Middle frontal gyrus (tissue), 1 donor: Measurements from ENCODE around the gene SLX9.

Source experiments
- DNase-seq: peaks from one replicate; pipeline ENCODE4 v3.0.0-alpha.2; 2015; ENCODE audit warnings: low spot score; ENCODE audit errors: extremely low spot score

The SLX9 gene

DNA sequence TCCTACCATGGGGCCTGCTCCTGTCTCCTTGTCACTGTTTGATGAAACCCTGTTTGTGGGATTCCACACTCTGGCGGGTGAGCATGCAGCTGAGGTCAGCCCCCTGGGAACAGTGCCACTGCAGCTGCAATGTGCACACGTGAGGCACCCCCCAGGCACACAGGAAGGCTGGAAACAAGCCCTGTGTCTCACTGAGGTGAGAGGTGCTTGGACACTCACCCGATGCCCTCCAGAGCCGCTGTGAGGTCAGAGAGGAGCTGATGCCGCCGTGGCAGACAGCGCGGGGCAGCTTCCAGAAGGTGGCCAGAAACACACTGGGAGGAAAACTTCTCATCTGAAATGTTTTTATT is 49.7 kb downstream of the SLX9 start:
- DNase-seq = no peak

DNA sequence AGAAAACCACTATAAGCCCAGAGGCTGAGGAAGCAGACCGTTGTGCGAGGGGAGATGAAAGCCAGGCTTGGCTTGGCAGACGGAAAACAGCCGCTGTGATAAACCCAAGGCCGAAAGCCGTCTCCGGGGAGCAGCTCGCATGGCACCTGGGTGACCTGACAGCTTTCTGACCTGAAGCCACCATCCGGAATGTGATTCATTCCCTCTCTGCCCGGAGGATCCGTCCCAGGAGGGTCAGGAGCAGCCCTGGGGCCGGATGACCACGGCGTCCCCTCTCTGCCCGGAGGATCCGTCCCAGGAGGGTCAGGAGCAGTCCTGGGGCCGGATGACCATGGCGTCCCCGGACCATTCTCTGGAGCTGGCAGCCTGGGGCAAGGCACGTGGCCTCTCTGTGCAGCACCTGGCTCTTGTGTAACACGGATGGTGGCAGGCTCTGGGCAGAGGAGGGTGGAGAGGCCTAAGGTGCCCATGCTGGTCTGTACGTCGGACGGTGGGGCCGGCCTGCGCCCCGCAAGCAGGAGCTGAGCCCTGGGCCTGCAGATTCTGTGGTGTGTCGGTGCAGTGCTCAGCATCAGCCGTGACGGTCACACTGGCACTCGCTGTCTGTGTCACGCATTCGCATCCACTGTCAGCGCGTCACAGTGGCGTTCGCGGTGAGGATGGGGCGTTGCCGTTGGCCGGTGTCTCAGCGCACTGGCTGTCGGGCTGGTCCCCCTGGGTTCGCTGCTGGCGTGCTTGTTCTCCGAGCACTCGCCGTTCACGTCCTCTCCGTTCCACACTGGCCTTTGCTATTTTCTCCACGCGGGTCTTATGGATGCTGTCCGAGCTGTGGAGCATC is 50.3 kb downstream of the SLX9 start:
- DNase-seq = no peak

DNA sequence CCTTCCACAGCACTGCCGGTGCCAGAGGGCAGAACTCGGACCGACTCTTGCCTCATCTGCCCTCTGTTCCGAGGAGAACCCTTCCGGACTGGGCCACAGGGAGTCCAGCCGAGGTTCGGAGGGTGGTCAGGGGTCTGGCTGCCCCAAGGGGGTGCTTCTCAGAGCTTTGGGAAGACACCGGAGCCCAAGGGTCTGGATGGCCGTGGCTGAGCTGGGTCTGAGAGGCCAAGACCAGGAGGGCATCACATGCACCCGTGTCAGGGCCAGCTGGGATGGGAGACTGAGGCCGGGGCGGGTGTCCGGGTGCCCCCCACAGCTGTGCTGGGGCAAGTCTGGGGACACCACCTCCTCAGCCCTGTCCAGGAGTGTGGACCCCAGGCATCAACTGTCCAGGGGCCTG is 51.1 kb downstream of the SLX9 start:
- no peak for DNase-seq

DNA sequence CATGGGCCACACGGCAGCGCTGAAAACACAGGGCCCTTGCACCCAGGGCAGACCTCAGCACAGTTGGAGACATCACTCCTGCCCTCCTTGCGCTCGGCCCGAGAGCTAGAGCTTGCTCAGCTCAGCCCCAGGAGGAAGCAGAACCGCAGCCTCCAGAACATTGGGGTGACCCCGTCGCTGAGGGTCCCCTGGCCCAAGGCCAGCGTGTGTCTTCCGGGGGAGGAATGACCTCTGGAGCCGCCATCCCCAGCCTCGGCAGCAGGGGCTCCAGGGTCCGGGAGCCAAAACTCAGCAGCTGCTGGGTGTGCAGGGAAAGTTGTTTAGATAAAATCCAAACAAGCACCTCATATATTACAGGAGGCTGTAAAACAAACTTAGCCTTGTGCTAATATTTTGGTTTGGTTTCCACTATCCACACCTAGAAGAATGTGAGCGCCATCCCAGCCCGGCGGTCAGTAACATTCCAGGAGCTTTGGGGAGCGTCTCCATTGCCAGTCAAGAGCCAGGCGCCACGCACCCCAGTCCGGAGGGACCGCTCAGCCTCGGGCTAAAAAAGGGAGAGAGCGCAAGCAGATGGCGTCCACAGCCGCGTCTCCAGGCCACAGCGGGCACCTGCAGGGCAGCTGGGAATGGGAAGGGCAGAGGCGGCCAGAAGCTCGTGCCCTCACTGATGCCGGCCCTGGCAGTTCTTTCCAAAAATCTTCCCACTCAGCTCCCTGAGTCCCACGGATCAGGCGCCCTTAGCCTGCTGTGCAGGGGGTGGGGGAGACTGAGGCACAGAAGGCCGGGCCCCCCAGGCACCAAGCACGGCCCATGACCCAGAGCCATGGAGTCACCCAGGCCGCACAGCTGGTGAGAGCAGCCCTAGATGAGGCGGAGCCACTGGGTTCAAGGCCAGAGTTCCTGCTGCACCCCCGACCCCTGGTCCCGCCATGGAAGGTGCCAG is 52.0 kb downstream of the SLX9 start:
- no peak for DNase-seq

DNA sequence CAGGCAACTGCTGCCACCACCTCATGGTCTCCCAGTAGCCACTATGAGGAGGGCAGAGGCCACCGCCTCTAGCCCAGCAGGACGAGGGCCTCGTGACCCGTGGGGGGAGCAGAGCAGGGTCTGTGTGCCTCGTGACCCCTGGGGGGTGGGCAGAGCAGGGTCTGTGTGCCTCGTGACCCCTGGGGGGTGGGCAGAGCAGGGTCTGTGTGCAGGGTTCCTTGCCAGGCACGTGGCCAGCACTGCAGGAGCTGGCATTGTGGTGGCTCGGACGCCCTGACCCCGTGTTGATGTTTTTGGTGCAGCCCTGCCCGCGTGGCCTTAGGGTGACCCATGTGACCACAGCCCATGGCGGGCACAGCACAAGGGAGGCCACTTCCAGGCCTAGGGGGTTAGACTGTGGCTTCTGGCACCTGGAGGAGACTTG is 52.8 kb downstream of the SLX9 start:
- no peak for DNase-seq

DNA sequence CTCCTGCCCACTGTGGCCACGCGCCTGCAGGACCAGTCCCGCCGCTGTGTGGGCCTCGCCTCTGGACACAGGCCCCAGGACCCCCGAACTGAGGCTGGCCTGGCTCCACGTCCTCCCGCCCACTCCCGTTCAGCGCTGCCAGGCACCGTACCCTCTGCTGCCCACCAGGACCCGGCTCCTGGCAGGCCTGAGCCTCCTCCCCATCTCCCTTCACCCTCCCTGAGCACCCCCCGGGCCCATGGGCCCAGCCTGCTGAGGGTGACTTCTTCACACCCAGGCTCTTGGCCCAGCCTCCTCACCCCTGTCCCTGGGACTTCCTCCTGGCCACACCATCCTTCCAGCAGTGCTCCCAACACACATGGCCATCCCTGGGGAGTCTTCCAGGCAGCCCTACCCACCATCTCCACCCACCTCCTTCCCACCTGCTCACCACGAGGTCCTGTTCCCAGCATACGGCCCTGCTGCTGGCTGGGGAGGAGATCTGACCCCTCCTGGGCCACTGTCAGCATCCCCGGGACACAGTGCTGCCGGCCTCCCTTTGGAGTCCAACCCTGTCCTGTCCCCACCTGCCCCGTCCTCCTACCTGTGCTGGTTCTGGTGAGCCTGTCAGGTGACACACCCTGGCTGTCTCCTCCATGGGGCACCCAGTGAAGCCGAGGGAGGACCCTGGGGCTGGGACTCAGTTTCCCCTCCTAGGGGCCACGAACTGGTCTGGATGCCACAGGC is 53.7 kb downstream of the SLX9 start:
- DNase-seq = no peak

DNA sequence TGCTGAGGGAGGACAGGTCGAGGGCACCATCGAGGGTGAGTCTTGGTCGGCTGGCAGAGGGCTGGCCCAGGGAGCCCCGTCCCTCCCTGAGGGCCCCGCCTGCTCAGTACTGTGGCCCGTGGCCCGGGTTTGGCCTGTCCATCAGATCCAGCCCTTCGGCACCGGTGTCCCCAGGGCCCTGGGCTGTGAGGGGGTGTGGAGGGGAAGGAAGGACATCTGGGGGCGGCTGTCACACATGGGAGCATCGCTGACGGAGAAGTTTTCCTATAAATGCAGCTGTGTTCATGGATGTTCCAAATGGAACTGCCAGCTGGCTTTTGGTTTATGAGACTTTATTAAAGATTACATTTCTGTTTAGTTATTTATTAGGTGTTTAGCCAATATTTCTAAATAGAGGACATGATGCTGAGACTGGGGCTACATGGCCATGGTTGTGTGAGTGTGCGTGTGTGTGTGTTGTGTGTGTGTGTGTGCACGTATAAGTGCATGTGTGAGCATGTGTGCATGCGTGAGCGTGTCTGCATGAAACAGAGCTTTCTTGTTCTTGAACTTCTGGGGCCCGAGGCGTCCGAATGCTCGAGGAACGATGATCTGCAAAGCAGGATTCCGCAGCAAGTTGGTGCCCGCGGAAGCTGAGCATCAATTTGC is 54.3 kb downstream of the SLX9 start:
- no peak for DNase-seq

DNA sequence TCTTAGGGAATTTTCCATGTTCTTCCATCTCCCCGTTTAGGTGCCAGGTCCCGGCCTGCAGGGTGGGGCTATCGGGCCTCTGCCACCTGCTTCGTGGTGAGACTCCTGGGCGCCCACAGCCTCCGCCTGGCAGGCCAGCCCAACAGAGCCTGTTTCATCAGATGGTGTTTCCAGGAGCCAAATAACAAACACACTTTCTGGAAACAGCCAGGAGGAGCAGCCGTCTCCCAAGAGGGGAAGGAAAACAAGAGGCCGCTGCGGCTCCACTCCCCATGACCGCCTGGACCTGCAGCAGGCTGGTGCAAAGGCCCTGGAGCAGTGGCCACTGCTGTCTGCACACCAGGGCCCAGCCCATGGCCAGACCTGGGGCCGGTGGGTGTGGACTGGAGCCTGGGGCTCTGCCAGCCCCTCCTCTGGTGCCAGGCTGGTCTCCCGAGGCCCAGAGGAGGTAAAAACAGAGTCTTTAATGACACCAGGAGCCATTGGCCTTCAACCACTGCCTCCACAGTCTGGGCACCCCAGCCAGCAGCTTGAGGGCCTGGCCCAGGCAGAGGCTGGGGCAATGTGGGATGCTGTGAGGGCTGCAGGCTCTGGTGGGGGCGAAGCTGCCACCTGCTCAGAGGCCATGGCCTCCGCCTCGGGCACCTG is 55.0 kb downstream of the SLX9 start:
- no peak for DNase-seq

DNA sequence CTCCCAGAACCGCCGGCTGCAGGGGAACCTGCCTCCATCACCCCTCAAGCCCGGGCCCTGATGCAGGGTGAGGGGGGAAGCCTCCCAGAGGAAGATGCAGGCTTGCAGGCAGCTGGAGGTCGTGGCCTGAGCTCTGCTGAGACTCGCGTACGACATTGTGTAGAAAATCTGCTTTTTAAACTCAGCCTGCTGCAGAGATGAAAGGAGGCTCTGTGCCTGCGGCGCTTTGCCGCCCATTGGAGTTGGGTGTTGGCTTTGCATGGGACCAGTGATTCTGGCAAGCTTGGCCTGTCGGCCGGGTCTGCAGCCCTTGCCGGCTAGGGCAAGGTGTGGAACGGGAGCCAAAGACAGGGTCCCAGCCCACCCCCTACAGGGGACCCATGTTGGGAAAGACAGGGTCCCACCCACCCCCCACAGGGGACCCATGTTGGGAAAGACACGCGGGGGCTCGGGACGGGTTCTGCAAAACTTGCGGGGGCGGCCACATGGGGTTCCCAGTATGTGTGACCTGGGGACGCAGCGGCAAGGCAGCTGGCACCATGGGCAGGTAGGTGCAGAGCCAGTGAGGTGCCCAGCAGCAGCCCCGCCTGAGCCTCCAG is 55.6 kb downstream of the SLX9 start:
- DNase-seq = no peak

DNA sequence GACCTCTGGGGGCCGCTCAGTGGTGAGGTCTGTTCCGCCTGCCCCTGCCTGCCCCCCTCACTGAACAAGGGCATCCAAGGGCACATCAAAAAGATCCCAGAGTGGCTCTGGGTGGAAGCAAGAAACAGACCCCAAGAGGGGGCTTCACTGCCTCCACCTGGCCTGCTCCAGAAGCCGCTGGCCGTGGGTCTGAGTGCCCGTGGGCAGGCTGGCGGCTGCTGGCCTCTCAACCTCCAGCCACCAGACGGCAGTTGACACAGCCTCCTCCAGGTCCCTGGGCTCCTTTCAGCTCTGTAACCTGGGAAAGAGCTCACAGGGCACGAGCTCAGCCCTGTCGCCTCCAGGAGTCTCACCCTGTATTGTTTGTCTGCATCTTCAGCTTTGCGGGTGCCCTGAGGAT is 56.3 kb downstream of the SLX9 start:
- DNase-seq = no peak

DNA sequence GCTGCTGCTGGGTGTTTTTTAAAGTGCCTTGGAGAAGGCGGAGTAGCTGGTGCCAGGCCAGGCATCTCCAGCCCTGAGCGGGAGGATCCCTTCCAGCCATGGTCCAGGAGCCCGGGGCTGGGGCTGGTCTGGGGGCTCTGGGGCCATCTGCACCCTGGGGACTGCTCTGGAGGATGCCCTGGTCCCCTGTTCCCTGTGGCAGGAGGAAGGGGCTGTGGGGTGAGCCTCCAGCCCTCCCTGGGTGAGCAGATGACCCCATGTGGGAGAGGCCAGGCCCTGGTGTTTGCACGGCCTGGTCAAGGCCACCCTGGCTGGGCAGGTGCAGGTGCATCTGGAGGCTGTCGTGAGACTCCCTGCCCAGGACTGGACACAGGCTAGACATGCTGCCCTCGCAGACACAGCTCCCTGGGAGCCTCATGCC is 56.7 kb downstream of the SLX9 start:
- DNase-seq = no peak

DNA sequence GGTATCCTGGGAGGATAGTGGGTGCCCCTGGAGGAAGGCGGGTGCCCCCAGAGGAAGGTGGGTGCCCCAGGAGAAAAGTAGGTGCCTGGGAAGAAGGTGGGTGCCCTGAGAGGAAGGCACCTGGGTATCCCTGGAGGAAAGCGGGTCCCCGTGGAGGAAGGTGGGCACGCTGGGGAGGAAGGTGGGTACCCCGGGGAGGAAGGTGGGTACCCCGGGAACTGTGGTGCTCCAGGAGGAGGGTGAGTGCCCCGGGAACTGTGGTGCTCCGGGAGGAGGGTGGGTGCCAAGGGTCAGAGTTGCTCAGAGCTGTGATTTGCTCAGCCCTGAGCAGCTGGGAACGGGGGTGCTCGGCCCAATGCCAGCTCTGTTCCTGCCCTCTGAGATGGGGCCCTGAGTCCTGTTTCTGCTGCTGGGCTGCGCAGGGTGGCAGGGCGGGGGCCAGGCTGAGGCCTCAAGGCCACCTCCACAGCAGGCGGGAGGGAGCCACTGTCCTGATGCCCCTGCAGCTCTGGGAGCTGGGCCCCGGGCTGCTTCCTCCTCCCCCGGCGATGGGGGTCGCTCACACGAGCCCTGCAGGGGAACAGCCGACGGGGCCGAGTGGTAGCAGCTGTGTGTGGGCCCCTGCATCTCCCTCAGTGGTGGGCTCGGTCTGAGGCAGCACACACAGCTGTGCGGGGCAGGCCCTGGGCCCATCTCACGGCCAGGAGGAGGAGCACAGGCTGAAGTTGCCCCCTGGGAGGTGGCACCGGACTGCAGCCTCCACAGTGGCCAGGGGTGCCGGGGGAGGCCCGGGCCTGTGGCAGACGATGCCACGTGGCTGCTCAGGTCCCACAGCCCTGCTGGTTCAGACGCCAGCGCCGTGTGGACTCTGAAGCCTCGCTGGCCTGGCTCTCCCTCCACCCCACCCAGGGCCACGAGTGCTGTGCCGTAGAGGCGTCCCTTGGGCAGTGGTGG is 57.4 kb downstream of the SLX9 start:
- DNase-seq = no peak

DNA sequence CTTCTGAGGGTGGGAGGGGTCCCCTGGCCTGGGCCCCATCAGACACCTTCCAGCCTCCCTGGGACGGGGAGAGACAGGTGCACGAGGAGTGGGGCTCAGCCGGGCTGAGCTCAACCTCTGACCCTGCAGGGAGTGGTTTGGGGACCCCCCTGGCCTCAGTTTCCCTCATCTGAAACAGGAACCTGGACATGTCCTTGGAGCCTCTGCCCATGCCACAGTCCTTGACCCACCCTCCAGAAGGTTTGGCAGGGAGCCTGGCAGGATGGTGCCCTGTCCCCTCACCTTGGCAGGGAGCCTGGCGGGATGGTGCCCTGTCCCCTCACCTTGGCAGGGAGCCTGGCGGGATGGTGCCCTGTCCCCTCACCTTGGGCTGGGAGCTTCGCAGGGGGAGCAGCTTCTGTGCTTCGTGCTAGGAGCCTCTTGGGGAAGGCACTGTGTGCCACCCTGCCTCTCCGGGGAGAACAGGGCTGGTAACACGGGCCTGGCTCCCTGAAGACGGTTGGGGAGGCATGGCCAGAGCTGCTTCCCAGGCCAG is 58.3 kb downstream of the SLX9 start:
- DNase-seq = no peak

DNA sequence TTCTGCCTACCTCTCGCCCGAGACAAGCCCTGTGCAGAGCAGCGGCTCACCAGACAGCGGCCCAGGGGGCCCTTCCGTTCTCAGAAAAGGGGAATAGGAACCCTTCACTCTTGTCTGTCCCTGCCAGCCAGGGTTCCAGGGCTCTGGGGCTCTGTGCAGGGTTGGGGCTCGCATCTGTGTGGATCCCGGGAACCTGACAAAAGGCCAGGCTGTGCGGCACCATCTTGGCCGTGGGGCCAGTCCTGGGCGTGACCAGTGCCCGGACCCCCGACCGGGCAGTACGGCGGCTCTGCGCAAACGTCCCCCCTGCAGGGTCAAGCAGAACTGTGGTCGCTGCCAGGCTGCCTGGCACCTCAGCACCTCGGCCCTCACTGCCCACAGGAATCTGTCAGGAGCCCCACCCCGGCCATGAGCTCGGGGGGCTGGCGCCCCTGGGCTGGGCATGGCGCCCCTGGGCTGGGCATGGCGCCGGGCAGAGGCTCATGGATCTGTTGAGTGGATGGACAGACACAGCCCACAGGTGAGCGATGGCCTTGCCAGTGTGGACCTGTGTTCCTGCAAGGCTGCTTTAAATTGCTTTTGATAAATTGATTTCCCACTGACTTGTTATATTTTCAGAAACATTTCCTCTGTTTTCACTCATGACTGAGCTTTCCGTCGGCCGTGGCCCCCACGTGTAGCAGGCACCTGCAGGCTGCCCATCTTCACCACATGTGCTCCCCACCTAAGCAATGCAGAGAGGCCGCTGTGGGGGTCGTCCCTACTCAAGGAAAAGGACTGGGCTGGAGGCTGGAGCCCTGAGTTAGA is 59.0 kb downstream of the SLX9 start:
- no peak for DNase-seq

DNA sequence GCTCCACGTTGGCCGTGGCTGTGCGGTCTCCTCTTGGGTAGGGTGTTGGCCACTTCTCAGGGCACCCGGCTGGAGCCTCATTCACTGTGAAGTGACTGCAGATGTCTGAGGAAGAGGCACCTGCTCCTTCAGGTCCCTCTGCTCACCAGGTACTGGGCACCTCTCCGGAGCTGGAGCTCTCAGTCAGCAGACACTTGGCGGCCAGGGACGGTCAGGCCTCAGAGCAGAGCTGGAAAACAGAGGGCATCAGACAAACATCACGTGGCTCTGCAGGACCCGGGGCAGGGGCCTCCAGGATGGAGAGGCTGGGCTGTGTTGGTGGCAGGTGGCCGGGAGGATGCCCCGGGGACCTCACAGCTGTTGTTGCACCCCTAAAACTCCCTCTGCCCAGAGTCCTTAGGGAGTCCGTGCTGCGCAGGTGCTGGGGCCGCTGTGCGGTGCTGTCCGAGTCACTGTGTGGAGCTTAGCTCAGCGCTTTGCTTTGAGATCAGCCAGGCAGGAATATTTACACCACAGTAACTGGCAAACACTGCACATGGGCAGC is 59.7 kb downstream of the SLX9 start:
- DNase-seq = no peak

DNA sequence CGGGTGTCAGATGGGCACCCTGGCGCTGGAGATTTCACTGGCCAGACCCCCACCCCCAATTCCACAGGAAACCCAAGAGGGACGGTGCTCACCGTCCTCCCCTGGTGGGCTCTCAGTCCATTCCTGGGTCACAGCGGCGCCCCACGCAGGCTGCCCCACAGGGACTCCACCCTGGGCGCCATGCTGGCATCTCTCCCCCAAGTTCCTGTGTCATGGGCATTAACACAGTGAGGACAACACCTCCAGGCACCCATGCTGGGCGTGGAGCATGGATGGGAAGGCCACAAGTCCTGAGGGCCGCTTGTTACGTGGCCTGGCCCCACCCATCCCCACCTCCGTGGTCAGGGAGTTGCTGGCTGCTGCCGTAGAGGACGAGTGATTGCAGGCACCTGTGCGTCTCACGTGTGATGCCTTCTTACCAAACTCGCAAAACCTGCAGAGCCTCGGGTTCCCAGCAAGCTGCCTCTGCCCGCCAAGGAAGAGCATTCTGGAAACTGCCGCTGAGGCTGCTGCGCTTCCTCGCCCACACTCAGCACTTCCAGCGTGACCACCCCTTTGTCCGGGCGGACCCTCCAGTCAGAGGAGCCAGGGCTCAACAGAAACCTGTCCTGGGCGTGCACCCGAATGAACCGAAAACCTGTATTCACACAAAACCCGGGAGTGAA is 60.3 kb downstream of the SLX9 start:
- DNase-seq = no peak

DNA sequence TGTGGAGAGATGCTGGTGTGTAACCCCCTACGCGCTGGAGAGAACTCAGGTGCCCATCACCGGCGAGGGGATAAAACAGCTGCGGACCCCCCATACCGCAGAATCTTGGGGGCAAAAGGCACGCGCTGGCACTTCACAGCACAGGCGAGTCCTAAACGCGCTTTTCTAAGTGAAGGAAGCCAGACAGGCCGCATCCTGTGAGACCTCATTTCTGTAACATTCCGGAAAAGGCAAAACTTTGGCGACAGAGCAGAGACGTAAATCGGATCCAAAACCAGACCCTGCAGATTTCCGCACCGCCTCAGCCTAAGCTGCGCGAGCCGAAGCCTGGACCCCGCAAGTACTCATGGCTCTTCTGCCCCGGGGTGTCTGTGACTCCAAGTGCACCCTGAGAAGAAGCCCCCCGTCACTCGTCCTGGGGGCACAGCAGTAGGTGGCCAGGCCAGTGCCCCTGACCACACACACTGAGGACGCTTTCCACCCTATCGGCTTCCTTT is 60.9 kb downstream of the SLX9 start:
- no peak for DNase-seq
